Coronary artery (tissue), 2 donors: ENCODE results near the gene DENND2A.

Experiments used
- DNase-seq: peaks from one replicate; pipeline ENCODE4 v3.0.0-alpha.2; 2017; ENCODE audit warnings: low spot score
- H3K27ac ChIP-seq, 2 donors: fragments of 200-600 bp; sonication (generic); one replicate each; pipeline ENCODE4 v1.5.1; 2016 to 2019
- H3K4me3 ChIP-seq: fragments of 200-600 bp; sonication (generic); 2 replicates; pipeline ENCODE4 v1.5.1; 2016; ENCODE audit warnings: mild to moderate bottlenecking, moderate library complexity
- TF ChIP-seq, protein P1 (sequence below): fragments of 200-600 bp; sonication (generic); IDR thresholded peaks from one replicate; pipeline ENCODE4 v1.5.1; 2019; ENCODE audit warnings: antibody characterized with exemption

Gene DENND2A

DNA sequence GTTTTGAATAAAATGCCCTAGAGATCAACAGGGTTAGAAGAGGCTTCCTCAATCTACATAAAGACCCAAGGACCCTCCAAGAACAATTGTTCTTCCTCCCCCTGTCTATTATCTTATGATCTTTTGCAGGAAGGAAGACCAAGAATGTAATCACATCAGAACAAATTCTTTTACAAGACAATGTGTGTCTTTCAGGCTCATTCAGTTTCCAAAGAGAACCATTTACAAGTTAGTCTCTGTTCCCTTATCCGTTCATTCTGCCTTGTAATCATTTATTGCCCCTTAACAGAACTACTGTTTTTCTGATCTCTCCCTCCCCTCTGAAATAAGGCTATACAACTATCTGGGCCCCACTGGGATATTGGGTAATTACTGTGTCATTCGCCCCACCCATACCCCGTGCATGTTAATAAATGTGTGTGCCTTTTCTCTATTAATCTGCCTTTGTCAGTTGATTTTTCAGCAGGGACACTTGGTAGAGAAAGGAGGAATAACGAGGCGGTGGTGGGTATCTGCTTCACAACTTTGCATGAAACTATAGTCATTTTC, 155.6 kb downstream of the DENND2A start:
- DNase-seq, result no peak
- no peak overlapping the region for H3K4me3 ChIP-seq
- TF ChIP-seq, protein P1, sequence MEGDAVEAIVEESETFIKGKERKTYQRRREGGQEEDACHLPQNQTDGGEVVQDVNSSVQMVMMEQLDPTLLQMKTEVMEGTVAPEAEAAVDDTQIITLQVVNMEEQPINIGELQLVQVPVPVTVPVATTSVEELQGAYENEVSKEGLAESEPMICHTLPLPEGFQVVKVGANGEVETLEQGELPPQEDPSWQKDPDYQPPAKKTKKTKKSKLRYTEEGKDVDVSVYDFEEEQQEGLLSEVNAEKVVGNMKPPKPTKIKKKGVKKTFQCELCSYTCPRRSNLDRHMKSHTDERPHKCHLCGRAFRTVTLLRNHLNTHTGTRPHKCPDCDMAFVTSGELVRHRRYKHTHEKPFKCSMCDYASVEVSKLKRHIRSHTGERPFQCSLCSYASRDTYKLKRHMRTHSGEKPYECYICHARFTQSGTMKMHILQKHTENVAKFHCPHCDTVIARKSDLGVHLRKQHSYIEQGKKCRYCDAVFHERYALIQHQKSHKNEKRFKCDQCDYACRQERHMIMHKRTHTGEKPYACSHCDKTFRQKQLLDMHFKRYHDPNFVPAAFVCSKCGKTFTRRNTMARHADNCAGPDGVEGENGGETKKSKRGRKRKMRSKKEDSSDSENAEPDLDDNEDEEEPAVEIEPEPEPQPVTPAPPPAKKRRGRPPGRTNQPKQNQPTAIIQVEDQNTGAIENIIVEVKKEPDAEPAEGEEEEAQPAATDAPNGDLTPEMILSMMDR, result no peak
- no peak overlapping the region for H3K27ac ChIP-seq

DNA sequence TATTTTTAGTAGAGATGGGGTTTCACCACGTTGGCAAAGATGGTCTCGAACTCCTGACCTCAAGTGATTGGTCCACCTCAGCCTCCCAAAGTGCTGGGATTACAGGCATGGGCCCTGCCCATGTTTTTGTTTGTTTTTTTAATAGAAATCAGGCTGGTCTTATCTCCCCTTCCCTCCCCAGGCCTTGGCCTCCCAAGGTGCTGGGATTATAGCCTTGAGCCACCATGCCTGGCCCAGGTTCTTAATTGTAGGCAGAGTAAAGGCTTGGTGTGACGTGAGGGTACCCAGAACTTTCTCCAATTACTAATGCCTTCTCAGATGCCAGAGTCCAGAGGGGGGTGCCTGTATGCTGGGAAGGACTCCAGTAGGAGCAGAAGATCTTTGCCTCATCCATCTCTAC, 156.1 kb downstream of the DENND2A start:
- H3K4me3 ChIP-seq, result no peak overlapping the region
- DNase-seq, result no peak
- H3K27ac ChIP-seq, result no peak overlapping the region
- TF ChIP-seq, protein P1, result no peak

DNA sequence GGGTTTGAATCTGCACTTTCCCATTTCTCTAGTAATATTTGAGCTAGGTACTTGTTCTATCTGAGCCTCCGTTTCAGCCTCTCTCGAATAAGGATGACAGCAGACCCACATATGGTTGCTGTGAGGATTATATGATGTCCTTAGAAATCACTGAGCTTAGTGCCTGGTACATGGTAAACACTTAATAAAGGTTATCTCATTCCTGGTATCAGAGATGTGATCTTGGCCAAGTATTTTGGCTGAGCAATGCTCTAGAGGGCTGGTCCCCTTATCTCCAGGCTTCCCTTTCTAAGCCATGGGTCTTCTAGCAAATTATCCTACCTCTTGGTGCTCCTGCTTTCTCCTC, 160.9 kb downstream of the DENND2A start:
- DNase-seq, result no peak
- H3K4me3 ChIP-seq, result peak overlapping the region; percentile 100
- H3K27ac ChIP-seq, result peak overlapping the region; percentile 77 to 95
- TF ChIP-seq, protein P1, result no peak

DNA sequence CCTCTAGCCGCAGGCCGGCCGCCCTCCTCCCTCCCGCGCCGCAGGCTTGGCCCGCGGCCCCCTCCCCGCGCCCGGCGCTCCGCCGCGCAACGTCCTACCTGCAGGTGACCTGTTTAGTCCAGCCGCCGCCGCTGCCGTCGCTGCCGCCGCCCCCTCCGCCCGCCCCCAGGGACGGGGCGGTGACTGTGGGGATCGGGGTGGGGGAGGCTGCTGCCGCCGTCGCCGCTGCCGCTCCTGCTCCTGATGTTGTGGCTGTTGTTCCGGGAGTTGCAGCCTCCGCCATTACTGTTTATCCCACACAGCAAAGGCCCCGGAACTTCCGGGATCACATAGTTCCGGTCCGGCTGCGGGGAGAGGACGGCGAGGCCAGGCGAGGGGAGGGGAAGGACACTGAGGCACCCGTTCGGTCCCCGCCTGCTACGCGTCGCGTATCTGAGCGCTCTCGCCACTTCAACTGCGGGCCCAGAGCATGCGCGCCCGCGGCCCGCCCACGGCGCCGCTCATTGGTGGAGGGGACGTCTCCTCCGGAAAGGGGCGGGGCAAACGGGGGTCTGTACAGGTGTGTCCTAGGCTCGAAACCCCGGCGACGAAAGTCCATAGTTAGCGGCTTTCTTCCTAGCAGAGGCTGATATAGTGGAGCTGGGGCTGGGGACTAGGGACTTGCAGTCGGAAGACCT, 161.4 kb downstream of the DENND2A start, which contains the start of gene MKRN1:
Gene MKRN1 (minus strand): TSS at position 444 of the 677 bp plus-strand sequence. CDS start 161 bp downstream, at position 283.
- TF ChIP-seq, protein P1, result no peak
- DNase-seq, result peak; percentile 93
- peak within 1 kb of the TSS; percentile 100 for H3K4me3 ChIP-seq
- peak within 1 kb of the TSS; percentile 77 to 95 for H3K27ac ChIP-seq

DNA sequence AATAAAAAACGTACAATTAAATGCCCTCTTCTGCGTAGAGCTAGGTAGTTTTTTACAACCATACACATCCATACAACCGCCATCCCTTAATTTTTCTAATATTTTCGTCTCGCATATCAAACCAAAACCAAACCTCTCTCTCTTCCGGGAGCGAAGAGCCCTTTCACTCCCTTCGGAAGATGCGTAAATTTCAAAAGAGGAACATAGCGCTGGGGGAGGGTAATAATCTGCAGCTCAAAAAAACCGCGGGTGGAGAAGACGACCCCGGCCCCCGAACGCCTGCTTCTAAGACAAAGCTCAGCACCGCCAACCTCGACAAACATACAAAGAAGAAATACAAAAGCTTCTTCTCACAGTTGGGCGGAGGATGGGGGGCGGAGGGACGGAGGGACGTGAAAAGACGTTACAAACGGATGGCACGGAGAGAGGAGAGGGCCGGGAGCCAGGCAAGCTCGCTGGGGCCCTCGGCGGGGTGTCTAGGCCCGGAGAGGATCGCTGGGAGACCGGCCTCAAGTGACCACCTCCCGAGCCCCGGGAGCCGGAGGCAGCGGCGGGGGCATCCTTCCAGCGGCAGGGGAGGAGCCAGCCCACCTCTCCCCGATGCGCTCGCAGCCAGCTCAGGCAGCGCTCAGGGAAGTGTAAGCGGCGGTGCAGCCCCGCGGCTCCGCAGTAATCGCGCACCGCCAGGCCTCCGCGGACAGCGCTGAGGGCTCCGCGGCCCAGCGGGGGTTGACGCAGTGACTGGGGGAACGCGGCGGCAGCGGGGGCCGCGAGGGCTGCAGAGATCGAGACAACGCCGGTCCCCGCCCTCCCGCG, 162.2 kb downstream of the DENND2A start:
- peak overlapping the region; percentile 100 for H3K4me3 ChIP-seq

DNA sequence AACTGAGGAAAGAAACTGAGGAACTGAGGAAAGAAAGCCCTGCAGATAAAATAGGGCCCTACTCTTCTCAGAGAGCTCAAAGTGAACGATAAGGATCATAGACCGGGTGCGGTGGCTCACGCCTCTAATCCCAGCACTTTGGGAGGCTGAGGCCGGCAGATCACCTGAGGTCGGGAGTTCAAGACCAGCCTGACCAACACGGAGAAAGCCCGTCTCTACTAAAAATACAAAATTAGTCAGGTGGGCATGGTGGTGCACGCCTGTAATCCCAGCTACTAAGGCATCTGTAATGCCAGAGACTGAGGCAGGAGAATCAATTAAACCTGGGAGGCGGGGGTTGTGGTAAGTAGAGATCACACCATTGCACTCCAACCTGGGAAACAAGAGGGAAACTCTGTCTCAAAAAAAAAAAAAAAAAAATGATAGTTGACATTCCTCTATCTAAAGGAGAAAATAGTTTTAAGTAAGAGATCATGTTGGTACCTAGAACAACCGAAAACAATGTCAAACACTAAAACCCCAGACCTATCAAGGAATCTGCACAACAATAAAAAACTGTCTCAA, 163.8 kb downstream of the DENND2A start:
- H3K4me3 ChIP-seq, result no peak overlapping the region
- H3K27ac ChIP-seq, result no peak overlapping the region
- DNase-seq, result no peak
- TF ChIP-seq, protein P1, result no peak

More for the DNA sequence above, 162.2 kb downstream of the DENND2A start:
- TF ChIP-seq, protein P1, result no peak
- peak overlapping the region; percentile 77 to 95 for H3K27ac ChIP-seq
- no peak for DNase-seq
